CD4-positive, alpha-beta T cell (primary cell): ENCODE measurements around the gene NR2F6. TPM values are rescaled to one million over a fixed set of nuclear protein-coding genes. Genes with fewer than 3 reads are reported as not detected.
A peak's percentile ranks its signal among the peaks of the same experiment; 100 is the strongest.
"Not testable (repeated sequence)": the region's sequence is repeated elsewhere in the genome, so short reads cannot be mapped to it uniquely, and the experiment has no call there.

Experiments used
- ATAC-seq: fragments of 200-7000 bp; cut with Tn5 transposase; one replicate; pipeline ENCODE4 v1.10.0; 2022; ENCODE audit warnings: mild to moderate bottlenecking; ENCODE audit not compliant: poor library complexity
- CTCF ChIA-PET: fragments of 350-600 bp; sonication (Branson Sonifier 250); formaldehyde crosslinking; loops from one replicate; lab custom pipeline; 2021; ENCODE audit warnings: antibody characterized with exemption, inconsistent platforms; lab: Charles Lee
- POLR2A ChIA-PET: fragments of 350-600 bp; sonication (Branson Sonifier 250); formaldehyde crosslinking; loops from one replicate; lab custom pipeline; 2021; ENCODE audit warnings: antibody characterized with exemption, inconsistent platforms; lab: Charles Lee
- DNase-seq, 14 experiments: peaks; one replicate each; pipeline ENCODE4 v3.0.0-alpha.2; 2013 to 2020; ENCODE audit warnings: mixed read lengths in 2 of 14
- H3K27ac ChIP-seq, 2 donors: one replicate each; pipeline versions ENCODE4 v1.5.1 to v1.7.0; 2013; ENCODE audit warnings: low read length in 2 of 2, low read depth in 1 of 2, mild to moderate bottlenecking in 1 of 2
- H3K27me3 ChIP-seq, 2 experiments: 1 replicate in 1 of 2; 2 replicates in 1 of 2; pipeline versions ENCODE4 v1.6.1 to v1.7.0; 2013; ENCODE audit warnings: low read length in 2 of 2, control low read depth in 1 of 2, mild to moderate bottlenecking in 1 of 2, moderate library complexity in 1 of 2; ENCODE audit not compliant: insufficient read depth in 2 of 2, control insufficient read depth in 1 of 2
- H3K36me3 ChIP-seq: one replicate; pipeline ENCODE4 v1.6.1; 2013; ENCODE audit warnings: low read length, control low read depth; ENCODE audit not compliant: insufficient read depth
- H3K4me1 ChIP-seq: one replicate; pipeline ENCODE4 v1.6.1; 2013; ENCODE audit warnings: low read length, control low read depth; ENCODE audit not compliant: insufficient read depth
- H3K4me3 ChIP-seq: one replicate; pipeline ENCODE4 v1.5.1; 2013; ENCODE audit warnings: mild to moderate bottlenecking, low read length, moderate library complexity
- H3K9me3 ChIP-seq, 2 experiments: 1 replicate in 1 of 2; 2 replicates in 1 of 2; pipeline versions ENCODE4 v1.6.1 to v1.7.0; 2013; ENCODE audit warnings: low read length in 2 of 2, mild to moderate bottlenecking in 2 of 2, control low read depth in 1 of 2, moderate library complexity in 1 of 2; ENCODE audit not compliant: control insufficient read depth in 1 of 2, insufficient read depth in 1 of 2
- H3K27ac Mint-ChIP-seq: one replicate; pipeline ENCODE4 v1.8.0; 2020; ENCODE audit warnings: mixed read lengths
- H3K27me3 Mint-ChIP-seq: one replicate; pipeline ENCODE4 v1.8.0; 2021; ENCODE audit warnings: mixed read lengths
- H3K36me3 Mint-ChIP-seq: one replicate; pipeline ENCODE4 v1.8.0; 2021; ENCODE audit warnings: low read depth, mixed read lengths
- H3K4me1 Mint-ChIP-seq: one replicate; pipeline ENCODE4 v1.8.0; 2021; ENCODE audit warnings: low read depth, mixed read lengths
- H3K4me3 Mint-ChIP-seq: one replicate; pipeline ENCODE4 v1.8.0; 2020; ENCODE audit warnings: mild to moderate bottlenecking, mixed read lengths
- H3K9me3 Mint-ChIP-seq: one replicate; pipeline ENCODE4 v1.8.0; 2020; ENCODE audit warnings: mixed read lengths
- CTCF ChIP-seq: fragments of 200-600 bp; IDR thresholded peaks from one replicate; pipeline ENCODE4 v1.8.0; 2022; ENCODE audit warnings: antibody characterized with exemption, mild to moderate bottlenecking
- intact Hi-C, 2 experiments: fragments of 100-400 bp; cut with DNase I in 1 of 2; cut with micrococcal nuclease in 1 of 2; formaldehyde crosslinking; loops; one replicate each; pipeline versions ENCODE4 v1.15.1 to v1.9.0; 2023 to 2025; cut with DNase I, micrococcal nuclease
- total RNA-seq, 174 experiments: library from RNA in 2 of 174; stranded (reverse) in 2 of 174; gene quantifications; one replicate each; pipeline ENCODE4 v1.2.3 and lab custom pipeline; 2021 to 2026

The NR2F6 gene
- total RNA-seq, 2 experiments from 2014 or later: 0.74 to 1.1 TPM

- Histone ChIP-seq H3K4me3 (no peak overlapping the region), H3K36me3 (peaks cover 59% of the 10 kb centered on the region), H3K4me1 (no peaks in the 10 kb centered on the region), H3K27ac (no peak overlapping the region), H3K9me3 (no peaks in the 10 kb centered on the region), H3K27me3 (no peaks in the 10 kb centered on the region)
- Mint-ChIP-seq H3K27me3 (no peaks in the 10 kb centered on the region), H3K36me3 (peaks cover 48% of the 10 kb centered on the region), H3K4me3 (no peak overlapping the region), H3K9me3 (no peaks in the 10 kb centered on the region), H3K4me1 (no peaks in the 10 kb centered on the region), H3K27ac (no peak overlapping the region)
- ATAC-seq (no peak), DNase-seq (no peak)
- intact Hi-C loops: no loop called here
- CTCF ChIA-PET: no interaction called here
- POLR2A ChIA-PET: no interaction called here
- TF ChIP-seq CTCF: no peak
These were observed 29.9 kb upstream of the NR2F6 start for GRCh38 chr19:17275441-17276175.

GRCh38 chr19:17274892-17275291, 29.2 kb upstream of the NR2F6 start:
- ATAC-seq, H3K9me3 ChIP-seq, DNase-seq, H3K4me1 ChIP-seq, H3K27ac ChIP-seq, CTCF ChIA-PET, H3K4me3 Mint-ChIP-seq, H3K27me3 Mint-ChIP-seq, intact Hi-C loops, H3K27me3 ChIP-seq, H3K27ac Mint-ChIP-seq, H3K9me3 Mint-ChIP-seq, H3K4me1 Mint-ChIP-seq, H3K4me3 ChIP-seq: not testable (repeated sequence)
- POLR2A ChIA-PET: interaction anchor here (0.6 kb wide), 1 partner anchor 8 kb away, joined by 3 read pairs; no protein-coding TSS in a partner anchor
- H3K36me3 Mint-ChIP-seq: peaks cover 54% of the 10 kb centered on the region
- H3K36me3 ChIP-seq: peaks cover 64% of the 10 kb centered on the region

- intact Hi-C loops: loop anchor here (5.0 to 10.0 kb wide), 3 partner anchors 41 to 199 kb away; partner anchors contain the start of gene OCEL1 (in 1 of the 2)
- ChIA-PET CTCF (no interaction called here), POLR2A (no interaction called here)
- Histone ChIP-seq H3K4me1 (peaks cover 39% of the 10 kb centered on the region), H3K36me3 (peaks cover 24% of the 10 kb centered on the region), H3K27ac (no peak overlapping the region), H3K27me3 (no peaks in the 10 kb centered on the region), H3K9me3 (no peaks in the 10 kb centered on the region), H3K4me3 (no peak overlapping the region)
- Mint-ChIP-seq H3K36me3 (peaks cover 37% of the 10 kb centered on the region), H3K4me1 (peaks cover 15% of the 10 kb centered on the region), H3K9me3 (no peaks in the 10 kb centered on the region), H3K4me3 (peak overlapping the region; percentile 30), H3K27me3 (no peaks in the 10 kb centered on the region), H3K27ac (no peak overlapping the region)
- ATAC-seq: no peak
- no peak for TF ChIP-seq CTCF
- no peak for DNase-seq
These were observed 23.0 kb upstream of the NR2F6 start for GRCh38 chr19:17268754-17269153.
